Measurements from ENCODE around the gene NKX2-1.

Gene NKX2-1

GRCh38 chr14:36503771-36504741 lies 16.0 kb downstream of the NKX2-1 start:
- Histone ChIP-seq H3K4me1 (ENCODE audit: control insufficient read depth, insufficient read depth, low read depth, low read length) (peaks cover 10% of the 10 kb centered on the region), H2BK15ac (ENCODE audit: low read depth, poor library complexity, severe bottlenecking) (no peak overlapping the region), H2BK12ac (ENCODE audit: low read length in 2 of 2) (no peak overlapping the region), H3K9ac (ENCODE audit: low read length) (no peak overlapping the region), H4K8ac (ENCODE audit: low read length) (no peak overlapping the region), H3K27me3 (ENCODE audit: control insufficient read depth in 1 of 2, insufficient read depth in 1 of 2, low read length in 2 of 2) (peaks cover 82 to 96% of the 10 kb centered on the region in 2 experiments), H3K79me1 (replicated peaks; ENCODE audit: low read length, poor library complexity, severe bottlenecking) (no peaks in the 10 kb centered on the region), H3K27ac (ENCODE audit: low read length, poor library complexity, severe bottlenecking) (no peak overlapping the region), H3K9me3 (ENCODE audit: control insufficient read depth, low read length) (peaks cover 6% of the 10 kb centered on the region), H3K18ac (ENCODE audit: low read depth in 1 of 2, low read length in 2 of 2) (no peak overlapping the region), H2AK5ac (ENCODE audit: low read length, severe bottlenecking) (no peak overlapping the region), H3K4me2 (ENCODE audit: low read length, poor library complexity, severe bottlenecking) (peak overlapping the region; percentile 23), H2BK5ac (ENCODE audit: low read depth, low read length, poor library complexity, severe bottlenecking) (no peak overlapping the region), H3K4me3 (ENCODE audit: insufficient read depth in 1 of 2, low read depth in 1 of 2, low read length in 2 of 2) (no peak overlapping the region), H3K4ac (ENCODE audit: low read depth in 1 of 2, low read length in 2 of 2) (no peak overlapping the region), H3K14ac (ENCODE audit: low read length in 2 of 2) (no peak overlapping the region), H3K23ac (ENCODE audit: low read length in 2 of 2) (no peak overlapping the region), H3K36me3 (ENCODE audit: control insufficient read depth in 1 of 2, insufficient read depth in 2 of 2, low read depth in 1 of 2, low read length in 2 of 2) (no peaks in the 10 kb centered on the region), H4K91ac (ENCODE audit: low read length) (no peak overlapping the region), H2AFZ (ENCODE audit: low read depth, low read length) (peak overlapping the region; percentile 37), H2BK120ac (ENCODE audit: low read depth, low read length) (no peak overlapping the region)
- no peak for DNase-seq
- under 1% methylated on average over 65 of the region's 68 CpGs for WGBS

- Histone ChIP-seq H3K23ac (ENCODE audit: low read length in 2 of 2) (no peak overlapping the region), H2BK5ac (ENCODE audit: low read depth, low read length, poor library complexity, severe bottlenecking) (no peak overlapping the region), H2BK120ac (ENCODE audit: low read depth, low read length) (no peak overlapping the region), H3K36me3 (ENCODE audit: control insufficient read depth in 1 of 2, insufficient read depth in 2 of 2, low read depth in 1 of 2, low read length in 2 of 2) (no peaks in the 10 kb centered on the region), H4K8ac (ENCODE audit: low read length) (no peak overlapping the region), H2AK5ac (ENCODE audit: low read length, severe bottlenecking) (no peak overlapping the region), H2BK12ac (ENCODE audit: low read length in 2 of 2) (no peak overlapping the region), H3K14ac (ENCODE audit: low read length in 2 of 2) (no peak overlapping the region), H3K27me3 (ENCODE audit: control insufficient read depth in 1 of 2, insufficient read depth in 1 of 2, low read length in 2 of 2) (peaks cover 79 to 92% of the 10 kb centered on the region in 2 experiments), H3K18ac (ENCODE audit: low read depth in 1 of 2, low read length in 2 of 2) (no peak overlapping the region), H2AFZ (ENCODE audit: low read depth, low read length) (no peak overlapping the region), H3K4me1 (ENCODE audit: control insufficient read depth, insufficient read depth, low read depth, low read length) (peaks cover 8% of the 10 kb centered on the region), H3K9ac (ENCODE audit: low read length) (no peak overlapping the region), H3K9me3 (ENCODE audit: control insufficient read depth, low read length) (peaks cover 6% of the 10 kb centered on the region), H4K91ac (ENCODE audit: low read length) (no peak overlapping the region), H3K4ac (ENCODE audit: low read depth in 1 of 2, low read length in 2 of 2) (no peak overlapping the region), H3K4me3 (ENCODE audit: insufficient read depth in 1 of 2, low read depth in 1 of 2, low read length in 2 of 2) (no peak overlapping the region), H3K79me1 (replicated peaks; ENCODE audit: low read length, poor library complexity, severe bottlenecking) (no peaks in the 10 kb centered on the region), H2BK15ac (ENCODE audit: low read depth, poor library complexity, severe bottlenecking) (no peak overlapping the region), H3K4me2 (ENCODE audit: low read length, poor library complexity, severe bottlenecking) (no peak overlapping the region), H3K27ac (ENCODE audit: low read length, poor library complexity, severe bottlenecking) (no peak overlapping the region)
- 20% methylated on average over 2 of the region's 2 CpGs for WGBS
- DNase-seq, result no peak
Measured at GRCh38 chr14:36502558-36503508, 17.2 kb downstream of the NKX2-1 start.

GRCh38 chr14:36498938-36499337 lies 21.1 kb downstream of the NKX2-1 start:
- Histone ChIP-seq H3K36me3 (ENCODE audit: control insufficient read depth in 1 of 2, insufficient read depth in 2 of 2, low read depth in 1 of 2, low read length in 2 of 2) (no peaks in the 10 kb centered on the region), H2BK12ac (ENCODE audit: low read length in 2 of 2) (no peak overlapping the region)
- WGBS, result 0% methylated on average over 2 of the region's 2 CpGs

GRCh38 chr14:36496346-36496745 lies 23.7 kb downstream of the NKX2-1 start:
- 100% methylated on average over 2 of the region's 4 CpGs for WGBS
- no peak overlapping the region for H2BK5ac ChIP-seq (ENCODE audit: low read depth, low read length, poor library complexity, severe bottlenecking)
- no peak overlapping the region for H4K91ac ChIP-seq (ENCODE audit: low read length)
- no peak overlapping the region for H3K14ac ChIP-seq (ENCODE audit: low read length in 2 of 2)
- no peak overlapping the region for H3K9ac ChIP-seq (ENCODE audit: low read length)
- H3K4me1 ChIP-seq (ENCODE audit: control insufficient read depth, insufficient read depth, low read depth, low read length), result no peaks in the 10 kb centered on the region
- no peak overlapping the region for H3K27ac ChIP-seq (ENCODE audit: low read length, poor library complexity, severe bottlenecking)
- H2BK12ac ChIP-seq (ENCODE audit: low read length in 2 of 2), result no peak overlapping the region
- no peak overlapping the region for H2BK120ac ChIP-seq (ENCODE audit: low read depth, low read length)
- no peak overlapping the region for H2BK15ac ChIP-seq (ENCODE audit: low read depth, poor library complexity, severe bottlenecking)
- H3K4ac ChIP-seq (ENCODE audit: low read depth in 1 of 2, low read length in 2 of 2), result no peak overlapping the region
- no peak overlapping the region for H2AK5ac ChIP-seq (ENCODE audit: low read length, severe bottlenecking)
- H3K23ac ChIP-seq (ENCODE audit: low read length in 2 of 2), result no peak overlapping the region
- no peaks in the 10 kb centered on the region for H3K9me3 ChIP-seq (ENCODE audit: control insufficient read depth, low read length)
- DNase-seq, result no peak
- no peaks in the 10 kb centered on the region for H3K36me3 ChIP-seq (ENCODE audit: control insufficient read depth in 1 of 2, insufficient read depth in 2 of 2, low read depth in 1 of 2, low read length in 2 of 2)
- H3K18ac ChIP-seq (ENCODE audit: low read depth in 1 of 2, low read length in 2 of 2), result no peak overlapping the region
- H2AFZ ChIP-seq (ENCODE audit: low read depth, low read length), result no peak overlapping the region
- no peak overlapping the region for H4K8ac ChIP-seq (ENCODE audit: low read length)
- H3K79me1 ChIP-seq (replicated peaks; ENCODE audit: low read length, poor library complexity, severe bottlenecking), result no peaks in the 10 kb centered on the region
- peaks cover 33 to 76% of the 10 kb centered on the region in 2 experiments for H3K27me3 ChIP-seq (ENCODE audit: control insufficient read depth in 1 of 2, insufficient read depth in 1 of 2, low read length in 2 of 2)
- no peak overlapping the region for H3K4me3 ChIP-seq (ENCODE audit: insufficient read depth in 1 of 2, low read depth in 1 of 2, low read length in 2 of 2)
- no peak overlapping the region for H3K4me2 ChIP-seq (ENCODE audit: low read length, poor library complexity, severe bottlenecking)

More at GRCh38 chr14:36498938-36499337, 21.1 kb downstream of the NKX2-1 start:
- Histone ChIP-seq H3K79me1 (replicated peaks; ENCODE audit: low read length, poor library complexity, severe bottlenecking) (no peaks in the 10 kb centered on the region), H3K18ac (ENCODE audit: low read depth in 1 of 2, low read length in 2 of 2) (no peak overlapping the region), H4K8ac (ENCODE audit: low read length) (no peak overlapping the region), H3K14ac (ENCODE audit: low read length in 2 of 2) (no peak overlapping the region), H3K23ac (ENCODE audit: low read length in 2 of 2) (no peak overlapping the region), H2BK15ac (ENCODE audit: low read depth, poor library complexity, severe bottlenecking) (no peak overlapping the region), H3K4me1 (ENCODE audit: control insufficient read depth, insufficient read depth, low read depth, low read length) (peaks cover under 1% of the 10 kb centered on the region), H4K91ac (ENCODE audit: low read length) (no peak overlapping the region), H3K27ac (ENCODE audit: low read length, poor library complexity, severe bottlenecking) (no peak overlapping the region), H3K4ac (ENCODE audit: low read depth in 1 of 2, low read length in 2 of 2) (no peak overlapping the region), H3K4me3 (ENCODE audit: insufficient read depth in 1 of 2, low read depth in 1 of 2, low read length in 2 of 2) (no peak overlapping the region), H3K27me3 (ENCODE audit: control insufficient read depth in 1 of 2, insufficient read depth in 1 of 2, low read length in 2 of 2) (peaks cover 46 to 86% of the 10 kb centered on the region in 2 experiments), H3K9me3 (ENCODE audit: control insufficient read depth, low read length) (no peaks in the 10 kb centered on the region), H2BK120ac (ENCODE audit: low read depth, low read length) (no peak overlapping the region), H2BK5ac (ENCODE audit: low read depth, low read length, poor library complexity, severe bottlenecking) (no peak overlapping the region), H3K9ac (ENCODE audit: low read length) (no peak overlapping the region), H3K4me2 (ENCODE audit: low read length, poor library complexity, severe bottlenecking) (no peak overlapping the region), H2AK5ac (ENCODE audit: low read length, severe bottlenecking) (no peak overlapping the region), H2AFZ (ENCODE audit: low read depth, low read length) (no peak overlapping the region)
- no peak for DNase-seq
